H9 (cell line): ENCODE results near the gene CCDC192. TPM values are rescaled to one million over a fixed set of nuclear protein-coding genes. Genes with fewer than 3 reads are reported as not detected.
A peak's percentile ranks its signal among the peaks of the same experiment; 100 is the strongest.

Experiments
- DNase-seq: peaks from one replicate; pipeline ENCODE4 v3.0.0-alpha.2; 2017
- H2AFZ ChIP-seq: one replicate; pipeline ENCODE4 v1.6.1; 2013; ENCODE audit warnings: mild to moderate bottlenecking, low read length, control low read depth, moderate library complexity
- H2AK5ac ChIP-seq: 2 replicates; pipeline ENCODE4 v1.6.1; 2013; ENCODE audit warnings: low read length, control low read depth, mixed read lengths; ENCODE audit not compliant: insufficient read length
- H2BK120ac ChIP-seq: one replicate; pipeline ENCODE4 v1.6.1; 2013; ENCODE audit warnings: low read depth, mild to moderate bottlenecking, low read length, control low read depth, inconsistent platforms; ENCODE audit not compliant: poor library complexity, severe bottlenecking
- H2BK12ac ChIP-seq: 2 replicates; pipeline ENCODE4 v1.6.1; 2013; ENCODE audit warnings: low read length, control low read depth, mixed read lengths, low read depth; ENCODE audit not compliant: insufficient read length
- H2BK15ac ChIP-seq: 2 replicates; pipeline ENCODE4 v1.6.1; 2013; ENCODE audit warnings: low read depth, low read length, control low read depth
- H2BK20ac ChIP-seq: one replicate; pipeline ENCODE4 v1.6.1; 2013; ENCODE audit warnings: low read depth, mild to moderate bottlenecking, low read length, control low read depth, inconsistent platforms; ENCODE audit not compliant: poor library complexity, severe bottlenecking
- H2BK5ac ChIP-seq: 2 replicates; pipeline ENCODE4 v1.6.1; 2013; ENCODE audit warnings: low read length, control low read depth, mixed read lengths; ENCODE audit not compliant: insufficient read length
- H3K14ac ChIP-seq: 2 replicates; pipeline ENCODE4 v1.6.1; 2013; ENCODE audit warnings: low read length, control low read depth; ENCODE audit not compliant: insufficient read depth
- H3K18ac ChIP-seq: 2 replicates; pipeline ENCODE4 v1.6.1; 2013; ENCODE audit warnings: low read depth, mild to moderate bottlenecking, mixed read lengths, low read length, control low read depth; ENCODE audit not compliant: insufficient read length
- H3K23ac ChIP-seq: 2 replicates; pipeline ENCODE4 v1.6.1; 2013; ENCODE audit warnings: low read length, control low read depth, mixed read lengths, low read depth; ENCODE audit not compliant: insufficient read length
- H3K23me2 ChIP-seq: 2 replicates; pipeline ENCODE4 v1.6.1; 2013; ENCODE audit warnings: low read depth, mild to moderate bottlenecking, mixed read lengths, low read length, control low read depth; ENCODE audit not compliant: insufficient read length, poor library complexity, severe bottlenecking
- H3K27ac ChIP-seq: 2 replicates; pipeline ENCODE4 v1.5.1; 2013; ENCODE audit warnings: low read length, control low read depth, mixed read lengths, low read depth; ENCODE audit not compliant: insufficient read length
- H3K27me3 ChIP-seq: 2 replicates; pipeline ENCODE4 v1.6.1; 2013; ENCODE audit warnings: low read length, control low read depth, inconsistent platforms; ENCODE audit not compliant: insufficient read depth
- H3K4ac ChIP-seq: 2 replicates; pipeline ENCODE4 v1.6.1; 2013; ENCODE audit warnings: low read depth, mild to moderate bottlenecking, control low read depth, inconsistent platforms, low read length, moderate library complexity
- H3K4me1 ChIP-seq: 2 replicates; pipeline ENCODE4 v1.6.1; 2013; ENCODE audit warnings: low read length, control low read depth, inconsistent platforms; ENCODE audit not compliant: insufficient read depth
- H3K4me2 ChIP-seq: 2 replicates; pipeline ENCODE4 v1.6.1; 2013; ENCODE audit warnings: low read length, control low read depth, mixed read lengths; ENCODE audit not compliant: insufficient read length, insufficient read depth
- H3K56ac ChIP-seq: 2 replicates; pipeline ENCODE4 v1.6.1; 2013; ENCODE audit warnings: low read depth, mild to moderate bottlenecking, mixed read lengths, low read length, control low read depth; ENCODE audit not compliant: insufficient read length
- H3K79me1 ChIP-seq: 2 replicates; pipeline ENCODE4 v1.6.1; 2013; ENCODE audit warnings: low read depth, mild to moderate bottlenecking, moderate library complexity, low read length, control low read depth, inconsistent platforms; ENCODE audit not compliant: insufficient read depth, poor library complexity, severe bottlenecking
- H3K79me2 ChIP-seq: 2 replicates; pipeline ENCODE4 v1.6.1; 2013; ENCODE audit warnings: low read length, control low read depth, inconsistent platforms; ENCODE audit not compliant: insufficient read depth
- H3K9ac ChIP-seq: 2 replicates; pipeline ENCODE4 v1.6.1; 2013; ENCODE audit warnings: low read length, control low read depth, mixed read lengths; ENCODE audit not compliant: insufficient read length; ENCODE audit errors: extremely low read depth
- H3K9me3 ChIP-seq: one replicate; pipeline ENCODE4 v1.6.1; 2013; ENCODE audit warnings: low read depth, low read length, inconsistent platforms; ENCODE audit not compliant: control insufficient read depth
- H3T11ph ChIP-seq: one replicate; pipeline ENCODE4 v1.6.1; 2013; ENCODE audit warnings: mild to moderate bottlenecking, low read length, control low read depth, inconsistent platforms
- H4K20me1 ChIP-seq: one replicate; pipeline ENCODE4 v1.6.1; 2013; ENCODE audit not compliant: control insufficient read depth, insufficient read length, insufficient read depth
- H4K5ac ChIP-seq: 2 replicates; pipeline ENCODE4 v1.6.1; 2013; ENCODE audit warnings: low read depth, mild to moderate bottlenecking, mixed read lengths, low read length, control low read depth; ENCODE audit not compliant: insufficient read length
- H4K8ac ChIP-seq: replicated peaks from 2 replicates; pipeline ENCODE4 v1.6.1; 2013; ENCODE audit warnings: low read length, control low read depth, mixed read lengths, low read depth; ENCODE audit not compliant: insufficient read length
- H4K91ac ChIP-seq: 2 replicates; pipeline ENCODE4 v1.6.1; 2013; ENCODE audit warnings: low read depth, mild to moderate bottlenecking, moderate library complexity, mixed read lengths, low read length, control low read depth; ENCODE audit not compliant: insufficient read length
- H3K27ac Mint-ChIP-seq, 3 experiments: 2 replicates in 2 of 3; 3 replicates in 1 of 3; pipeline ENCODE4 v1.8.0; 2020 to 2021; ENCODE audit warnings: mixed read lengths in 3 of 3, mild to moderate bottlenecking in 1 of 3, moderate library complexity in 1 of 3
- H3K27me3 Mint-ChIP-seq: 2 replicates; pipeline ENCODE4 v1.8.0; 2021; ENCODE audit warnings: low read depth, mild to moderate bottlenecking, moderate library complexity, mixed read lengths
- H3K36me3 Mint-ChIP-seq, 3 experiments: 2 replicates in 2 of 3; 3 replicates in 1 of 3; pipeline ENCODE4 v1.8.0; 2020 to 2021; ENCODE audit warnings: low read depth in 3 of 3, mixed read lengths in 3 of 3; ENCODE audit not compliant: insufficient read depth in 1 of 3
- H3K4me1 Mint-ChIP-seq, 2 experiments: 2 replicates each; pipeline ENCODE4 v1.8.0; 2020; ENCODE audit warnings: mixed read lengths in 2 of 2
- H3K4me3 Mint-ChIP-seq, 2 experiments: 2 replicates in 1 of 2; 3 replicates in 1 of 2; pipeline ENCODE4 v1.8.0; 2020 to 2021; ENCODE audit warnings: mild to moderate bottlenecking in 2 of 2, mixed read lengths in 2 of 2, moderate library complexity in 1 of 2
- H3K9me3 Mint-ChIP-seq, 2 experiments: 2 replicates in 1 of 2; 3 replicates in 1 of 2; pipeline ENCODE4 v1.8.0; 2020; ENCODE audit warnings: mild to moderate bottlenecking in 2 of 2, mixed read lengths in 2 of 2, moderate library complexity in 1 of 2
- CTCF ChIP-seq: fragments of 200-600 bp; sonication (generic); conservative IDR thresholded peaks from 3 replicates; pipeline ENCODE4 v1.8.0; 2021; ENCODE audit warnings: antibody characterized with exemption, mild to moderate bottlenecking
- WGBS: extraction: QIAGEN DNeasy Blood & Tissue Kit; methylation state at CpG from one replicate; pipeline ENCODE4 v1.1.7; 2013; ENCODE audit warnings: missing lambda C conversion rate, low lambda C conversion rate, mixed read lengths; ENCODE audit not compliant: insufficient read length; ENCODE audit errors: extremely low coverage; 5-methylcytosine and 5-hydroxymethylcytosine counted together
- total RNA-seq: library from RNA; stranded (reverse); gene quantifications from 2 replicates; pipeline ENCODE4 v1.2.1, GENCODE V29; 2021

CCDC192 gene
- total RNA-seq, 1 experiment from 2014 or later = not detected

- Histone ChIP-seq H3K14ac (no peak overlapping the region), H2AK5ac (no peak overlapping the region), H3K79me1 (no peaks in the 10 kb centered on the region), H3K56ac (no peak overlapping the region), H2BK12ac (no peak overlapping the region), H2BK5ac (no peak overlapping the region), H3K4me2 (no peak overlapping the region), H3K79me2 (no peaks in the 10 kb centered on the region), H3T11ph (no peak overlapping the region), H2AFZ (no peak overlapping the region), H3K27ac (no peak overlapping the region), H2BK120ac (no peak overlapping the region), H3K9me3 (no peaks in the 10 kb centered on the region), H3K9ac (no peak overlapping the region), H2BK20ac (no peak overlapping the region), H4K20me1 (no peaks in the 10 kb centered on the region), H4K8ac (no peak overlapping the region), H3K4ac (no peak overlapping the region), H4K5ac (no peak overlapping the region), H3K23me2 (no peaks in the 10 kb centered on the region), H4K91ac (no peak overlapping the region), H3K27me3 (peaks cover 2% of the 10 kb centered on the region; the same call in 1 of the 2 replicates), H3K23ac (no peak overlapping the region), H2BK15ac (no peak overlapping the region), H3K18ac (no peak overlapping the region), H3K4me1 (peaks cover 2% of the 10 kb centered on the region; the same call in 1 of the 2 replicates)
- no CpG with 5 or more reads among the region's 1 CpG for WGBS
- 0 out of 7 replicates have a peak overlapping the region, but pooled peaks of 1 of the 3 experiments have one; percentile 32 for H3K27ac Mint-ChIP-seq
- no peak for TF ChIP-seq CTCF
- no peak for DNase-seq
- no peaks in the 10 kb centered on the region; a peak in 1 of 7 replicates for H3K36me3 Mint-ChIP-seq
- peaks cover 12 to 17% of the 10 kb centered on the region in 2 experiments for H3K4me1 Mint-ChIP-seq
- H3K4me3 Mint-ChIP-seq = no peak overlapping the region
- peaks cover 44% of the 10 kb centered on the region for H3K27me3 Mint-ChIP-seq
- no peaks in the 10 kb centered on the region for H3K9me3 Mint-ChIP-seq
These were observed 237.7 kb downstream of the CCDC192 start for GRCh38 chr5:127940854-127941253.
